HepG2 (cell line): ENCODE data around the gene FBXL12. TPM values are rescaled to one million over a fixed set of nuclear protein-coding genes. Genes with fewer than 3 reads are reported as not detected.

ENCODE experiments used
- ATAC-seq: fragments of 200-7000 bp; cut with Tn5 transposase; 3 replicates; pipeline ENCODE4 v1.9.1; 2020; ENCODE audit warnings: mild to moderate bottlenecking, moderate library complexity
- BruUV-seq: library from RNA; stranded (reverse); fragments of 400-500 nt; replicated peaks from 2 replicates; lab custom pipeline; 2021; lab: Mats Ljungman, UMichigan
- CTCF ChIA-PET: fragments of 300-600 bp; formaldehyde crosslinking; extraction: SDS; loops from one replicate; lab custom pipeline; 2021; ENCODE audit warnings: low total read pairs, inconsistent platforms, low intra/inter-chr PET ratio; lab: Yijun Ruan, JAX
- POLR2A ChIA-PET: fragments of 350-600 bp; sonication (Branson Sonifier 250); formaldehyde crosslinking; loops from one replicate; lab custom pipeline; 2020; ENCODE audit warnings: antibody characterized with exemption, inconsistent platforms; lab: Yijun Ruan, JAX
- DNase-seq: peaks from one replicate; pipeline ENCODE4 v3.0.0-alpha.2; 2015; ENCODE audit warnings: low spot score
- FAIRE-seq: peaks from 3 replicates; lab custom pipeline; 2011; peaks lifted over from hg19 to GRCh38; lab: Jason Lieb, UNC
- H2AFZ ChIP-seq: one replicate; pipeline ENCODE4 v1.6.1; 2011; ENCODE audit warnings: low read length, inconsistent platforms
- H3K27ac ChIP-seq: fragments of 300-600 bp; 3 replicates; pipeline ENCODE4 v1.8.0; 2011; ENCODE audit warnings: mixed run types, mild to moderate bottlenecking, mixed read lengths, low read length, inconsistent platforms; ENCODE audit not compliant: insufficient read depth; ENCODE audit errors: extremely low read length
- H3K27me3 ChIP-seq, 2 experiments: fragments of 200-600 bp in 1 of 2; 2 replicates in 1 of 2; 3 replicates in 1 of 2; pipeline versions ENCODE4 v1.6.0 to v1.8.0; 2011; ENCODE audit warnings: low read length in 2 of 2, mild to moderate bottlenecking in 2 of 2, moderate library complexity in 2 of 2, inconsistent platforms in 1 of 2; ENCODE audit not compliant: insufficient read depth in 2 of 2, control insufficient read depth in 1 of 2
- H3K36me3 ChIP-seq, 2 experiments: fragments of 200-600 bp in 1 of 2; replicated peaks in 1 of 2; 2 replicates in 1 of 2; 3 replicates in 1 of 2; pipeline versions ENCODE4 v1.5.1 to v1.8.0; 2011; ENCODE audit warnings: low read length in 2 of 2, inconsistent platforms in 1 of 2; ENCODE audit not compliant: insufficient read depth in 2 of 2, control insufficient read depth in 1 of 2
- H3K4me1 ChIP-seq: 2 replicates; pipeline ENCODE4 v1.5.1; 2012; ENCODE audit warnings: low read length, inconsistent platforms; ENCODE audit not compliant: insufficient read depth
- H3K4me2 ChIP-seq: 2 replicates; pipeline ENCODE4 v1.6.0; 2011; ENCODE audit warnings: low read depth, low read length, inconsistent platforms
- H3K4me3 ChIP-seq, 3 experiments: fragments of 200-600 bp in 1 of 3; sonication (generic), shearing (Covaris generic) in 1 of 3; replicated peaks in 1 of 3; 2 replicates each; pipeline ENCODE4 v1.5.1; 2011 to 2016; ENCODE audit warnings: low read length in 3 of 3, inconsistent platforms in 2 of 3, low read depth in 2 of 3, mild to moderate bottlenecking in 2 of 3, control low read depth in 1 of 3, mixed read lengths in 1 of 3; ENCODE audit not compliant: insufficient read depth in 1 of 3
- H3K79me2 ChIP-seq: one replicate; pipeline ENCODE4 v1.6.1; 2011; ENCODE audit warnings: low read length, inconsistent platforms; ENCODE audit not compliant: insufficient read depth
- H3K9ac ChIP-seq: 2 replicates; pipeline ENCODE4 v1.6.0; 2011; ENCODE audit warnings: mild to moderate bottlenecking, low read depth, low read length, inconsistent platforms; ENCODE audit not compliant: insufficient read depth
- H3K9me3 ChIP-seq: 2 replicates; pipeline ENCODE4 v1.5.1; 2012; ENCODE audit warnings: mild to moderate bottlenecking, low read length
- H4K20me1 ChIP-seq: 2 replicates; pipeline ENCODE4 v1.6.0; 2011; ENCODE audit warnings: inconsistent platforms, mild to moderate bottlenecking, low read length, moderate library complexity; ENCODE audit not compliant: insufficient read depth
- DNMT3B ChIP-seq: conservative IDR thresholded peaks from 2 replicates; pipeline ENCODE4 v1.6.1; 2016; ENCODE audit warnings: missing biosample characterization, control low read depth
- FUBP1 ChIP-seq: sonication (generic); formaldehyde crosslinking; IDR thresholded peaks from 2 replicates; pipeline ENCODE4 v1.5.1; 2020; ENCODE audit warnings: missing genetic modification reagents, mild to moderate bottlenecking, borderline replicate concordance
- GABPB1 ChIP-seq: IDR thresholded peaks from 2 replicates; pipeline ENCODE4 v1.6.1; 2016; ENCODE audit warnings: mild to moderate bottlenecking, missing genetic modification reagents, moderate library complexity, missing compliant biosample characterization
- IKZF5 ChIP-seq: IDR thresholded peaks from 2 replicates; pipeline ENCODE4 v1.6.1; 2018; ENCODE audit warnings: missing genetic modification reagents, mild to moderate bottlenecking, missing compliant biosample characterization
- MAFK ChIP-seq, 2 experiments: IDR thresholded peaks in 1 of 2; conservative IDR thresholded peaks in 1 of 2; 2 replicates each; pipeline ENCODE4 v1.6.1; 2011; ENCODE audit warnings: improper control_type of control experiment in 2 of 2, low read length in 2 of 2
- MATR3 ChIP-seq: sonication (generic); formaldehyde crosslinking; IDR thresholded peaks from 2 replicates; pipeline ENCODE4 v1.4.0; 2020; ENCODE audit warnings: missing genetic modification reagents
- MTERF4 ChIP-seq: sonication (generic); formaldehyde crosslinking; IDR thresholded peaks from 2 replicates; pipeline ENCODE4 v1.8.0; 2023; ENCODE audit warnings: mild to moderate bottlenecking, missing genetic modification reagents
- MXD3 ChIP-seq: IDR thresholded peaks from 2 replicates; pipeline ENCODE4 v1.6.1; 2016; ENCODE audit warnings: mild to moderate bottlenecking, missing biosample characterization, missing genetic modification reagents
- NR2F2 ChIP-seq: IDR thresholded peaks from 2 replicates; pipeline ENCODE4 v1.6.1; 2012; ENCODE audit warnings: low read depth, inconsistent platforms, borderline replicate concordance
- SP4 ChIP-seq: sonication (generic); formaldehyde crosslinking; IDR thresholded peaks from 2 replicates; pipeline ENCODE4 v1.8.1; 2023; ENCODE audit warnings: mild to moderate bottlenecking, missing genetic modification reagents
- ZBTB2 ChIP-seq: sonication (generic); formaldehyde crosslinking; IDR thresholded peaks from 2 replicates; pipeline ENCODE4 v1.8.0; 2022; ENCODE audit warnings: low read depth, missing genetic modification reagents
- ZFP1 ChIP-seq: IDR thresholded peaks from 2 replicates; pipeline ENCODE4 v1.6.1; 2016
- ZNF709 ChIP-seq: sonication (generic); formaldehyde crosslinking; IDR thresholded peaks from 2 replicates; pipeline ENCODE4 v1.5.0; 2020; ENCODE audit warnings: mild to moderate bottlenecking, missing genetic modification reagents
- ZNF800 ChIP-seq: sonication (generic); formaldehyde crosslinking; IDR thresholded peaks from 2 replicates; pipeline ENCODE4 v1.4.0; 2020; ENCODE audit warnings: missing genetic modification reagents
- WGBS: methylation state at CpG from one replicate; pipeline ENCODE4 v1.1.6; 2017; ENCODE audit warnings: low lambda C conversion rate; 5-methylcytosine and 5-hydroxymethylcytosine counted together
- in situ Hi-C: cut with HindIII; loops from 2 replicates; pipeline ENCODE4 v1.10.0; 2017; ENCODE audit warnings: low pct_unique_long_range_greater_than_20kb; ENCODE audit not compliant: extremely low pct_ligation_motif_present
- intact Hi-C: fragments of 100-400 bp; cut with micrococcal nuclease; formaldehyde crosslinking; loops from one replicate; pipeline ENCODE4 v1.10.0; 2022; ENCODE audit not compliant: unreplicated experiment
- polyA plus RNA-seq, 8 experiments: library from polyadenylated mRNA; depleted of rRNA in 3 of 8; stranded (reverse) in 7 of 8; unstranded in 1 of 8; fragments of >200 nt; fragmentation: Illumina TruSeq in 4 of 8; extraction: Trizol in 4 of 8; gene quantifications; 2 replicates each; pipeline versions ENCODE4 v1.2.1 to v1.2.3, GENCODE V29; 2011 to 2016; ENCODE audit warnings: low read depth in 4 of 8, missing spikeins in 1 of 8, mixed read lengths in 1 of 8; ENCODE audit not compliant: insufficient read depth in 1 of 8
- total RNA-seq, 5 experiments: library from RNA; depleted of rRNA; stranded (reverse); fragments of >200 nt; fragmentation: Illumina TruSeq; extraction: Trizol; gene quantifications; 2 replicates each; pipeline ENCODE4 v1.2.3, GENCODE V29; 2016; ENCODE audit warnings: low read depth in 1 of 5

The FBXL12 gene
- total and polyA plus RNA-seq, 2 of the 13 experiments (the other 11 are each of a cell fraction or from before 2014, with no cell fraction given): 20.4 to 23.1 TPM

- TF ChIP-seq GABPB1 (CRISPR knock-in tag) (peak; percentile 83), SP4 (CRISPR knock-in tag) (peak; percentile 99), FUBP1 (CRISPR knock-in tag) (no peak), NR2F2 (no peak), ZBTB2 (CRISPR knock-in tag) (no peak), DNMT3B (CRISPR knock-in tag) (no peak)
These were observed 16.0 kb upstream of the FBXL12 start, which contains the start of gene PIN1 (continued) for GRCh38 chr19:9834726-9835506.

GRCh38 chr19:9834307-9834725 lies 15.4 kb upstream of the FBXL12 start:
- Histone ChIP-seq H3K4me2 (no peak overlapping the region), H3K27me3 (no peaks in the 10 kb centered on the region; a peak in 1 of 5 replicates), H3K4me1 (peaks cover 17% of the 10 kb centered on the region), H4K20me1 (0 out of 2 replicates have a peak, but pooled peaks cover 7% of the 10 kb centered on the region), H3K4me3 (peak overlapping the region in 1 of 3 experiments; percentile 82; a peak in 3 of 6 replicates), H2AFZ (no peak overlapping the region), H3K9ac (no peak overlapping the region), H3K9me3 (no peaks in the 10 kb centered on the region), H3K36me3 (peaks cover 4 to 13% of the 10 kb centered on the region in 2 experiments), H3K27ac (no peak overlapping the region), H3K79me2 (peaks cover 24% of the 10 kb centered on the region)
- intact Hi-C loops (no loop called here), in situ Hi-C loops (no loop called here)
- ATAC-seq (no peak), FAIRE-seq (no peak), DNase-seq (no peak)
- no TSS peak for BruUV-seq
- CTCF ChIA-PET: no interaction called here
- POLR2A ChIA-PET: interaction anchor here (1.4 kb wide), 1 partner anchor 15 kb away, joined by 10 read pairs; the partner anchor contains the start of gene FBXL12
- 80% methylated on average over 6 of the region's 6 CpGs for WGBS
- TF ChIP-seq ZNF800 (CRISPR knock-in tag) (no peak), MAFK (conservative IDR thresholded peaks at IDR 0.05 in 1 of 2, IDR thresholded peaks at IDR 0.05 in 1 of 2; ENCODE audit: low read length in 2 of 2) (no peak), MATR3 (CRISPR knock-in tag) (no peak), MTERF4 (CRISPR knock-in tag) (0 out of 2 replicates have a peak, but pooled peaks have one; percentile 73), MXD3 (CRISPR knock-in tag) (no peak), ZNF709 (CRISPR knock-in tag) (0 out of 2 replicates have a peak, but pooled peaks have one; percentile 35), IKZF5 (CRISPR knock-in tag) (no peak), ZFP1 (CRISPR knock-in tag) (no peak)
